ENCODE data around the gene RHPN2.
"Not testable (repeated sequence)": the region's sequence is repeated elsewhere in the genome, so short reads cannot be mapped to it uniquely, and the experiment has no call there.

Gene RHPN2

GRCh38 chr19:33025468-33026238 lies 39.0 kb downstream of the RHPN2 start:
- not testable (repeated sequence) for DNase-seq

- no peak for DNase-seq
Measured at GRCh38 chr19:33024398-33024797, 40.3 kb downstream of the RHPN2 start.

- no peak for DNase-seq
Measured at GRCh38 chr19:33022472-33023116, 42.1 kb downstream of the RHPN2 start.

- not testable (repeated sequence) for DNase-seq
Measured at GRCh38 chr19:33010891-33011290, 53.8 kb downstream of the RHPN2 start.

- DNase-seq: no peak
Measured at GRCh38 chr19:33008738-33009137, 56.0 kb downstream of the RHPN2 start.

- DNase-seq: peak; percentile 47
Measured at GRCh38 chr19:33005440-33005839, 59.2 kb downstream of the RHPN2 start.

- not testable (repeated sequence) for DNase-seq
Measured at GRCh38 chr19:33003424-33004024, 61.2 kb downstream of the RHPN2 start.

GRCh38 chr19:33002126-33002865 lies 62.4 kb downstream of the RHPN2 start:
- DNase-seq: peak; percentile 0

GRCh38 chr19:33000910-33001309 lies 63.8 kb downstream of the RHPN2 start:
- no peak for DNase-seq

- DNase-seq: no peak
Measured at GRCh38 chr19:33000510-33000909, 64.2 kb downstream of the RHPN2 start.

- DNase-seq: no peak
Measured at GRCh38 chr19:32998722-32999121, 66.0 kb downstream of the RHPN2 start.

GRCh38 chr19:32997716-32998355 lies 66.9 kb downstream of the RHPN2 start:
- no peak for DNase-seq

GRCh38 chr19:32997061-32997464 lies 67.6 kb downstream of the RHPN2 start:
- DNase-seq: not testable (repeated sequence)

GRCh38 chr19:32995966-32996365 lies 68.7 kb downstream of the RHPN2 start:
- DNase-seq: not testable (repeated sequence)

- no peak for DNase-seq
Measured at GRCh38 chr19:32988724-32989123, 76.0 kb downstream of the RHPN2 start.

- not testable (repeated sequence) for DNase-seq
Measured at GRCh38 chr19:32988254-32988653, 76.4 kb downstream of the RHPN2 start.

- not testable (repeated sequence) for DNase-seq
Measured at GRCh38 chr19:32982488-32982887, 82.2 kb downstream of the RHPN2 start.

GRCh38 chr19:32979807-32980206 lies 84.9 kb downstream of the RHPN2 start:
- not testable (repeated sequence) for DNase-seq

GRCh38 chr19:32977813-32978212 lies 86.9 kb downstream of the RHPN2 start:
- DNase-seq: not testable (repeated sequence)

GRCh38 chr19:32977280-32977679 lies 87.4 kb downstream of the RHPN2 start:
- DNase-seq: peak; percentile 63

GRCh38 chr19:32976223-32976805 lies 88.4 kb downstream of the RHPN2 start:
- DNase-seq: peak; percentile 26
